Mucosa of rectum (tissue), 2 donors: Measurements from ENCODE around the gene JTB.
A peak's percentile ranks its signal among the peaks of the same experiment; 100 is the strongest.

Experiments
- H3K27ac ChIP-seq, 2 donors: one replicate each; pipeline ENCODE4 v1.7.0; 2013; ENCODE audit warnings: inconsistent platforms in 2 of 2, low read depth in 2 of 2, low read length in 2 of 2
- H3K27me3 ChIP-seq, 2 donors: one replicate each; pipeline ENCODE4 v1.7.0; 2013; ENCODE audit warnings: low read length in 2 of 2; ENCODE audit not compliant: control insufficient read depth in 2 of 2, insufficient read depth in 2 of 2
- H3K36me3 ChIP-seq, 2 donors: one replicate each; pipeline ENCODE4 v1.7.0; 2013; ENCODE audit warnings: low read length in 2 of 2; ENCODE audit not compliant: control insufficient read depth in 2 of 2, insufficient read depth in 2 of 2
- H3K4me1 ChIP-seq, 2 donors: one replicate each; pipeline ENCODE4 v1.7.0; 2013; ENCODE audit warnings: low read length in 2 of 2, mild to moderate bottlenecking in 1 of 2; ENCODE audit not compliant: control insufficient read depth in 2 of 2, insufficient read depth in 2 of 2
- H3K4me3 ChIP-seq, 2 donors: one replicate each; pipeline ENCODE4 v1.7.0; 2013; ENCODE audit warnings: low read length in 2 of 2
- H3K9ac ChIP-seq, 2 donors: one replicate each; pipeline ENCODE4 v1.7.0; 2013; ENCODE audit warnings: low read length in 2 of 2, low read depth in 1 of 2, mild to moderate bottlenecking in 1 of 2
- H3K9me3 ChIP-seq, 2 donors: one replicate each; pipeline ENCODE4 v1.7.0; 2013; ENCODE audit warnings: low read length in 2 of 2; ENCODE audit not compliant: control insufficient read depth in 2 of 2
- donor health status: healthy.
- donor health status: Normal muscosa, but diverticular disease.

Gene JTB

DNA sequence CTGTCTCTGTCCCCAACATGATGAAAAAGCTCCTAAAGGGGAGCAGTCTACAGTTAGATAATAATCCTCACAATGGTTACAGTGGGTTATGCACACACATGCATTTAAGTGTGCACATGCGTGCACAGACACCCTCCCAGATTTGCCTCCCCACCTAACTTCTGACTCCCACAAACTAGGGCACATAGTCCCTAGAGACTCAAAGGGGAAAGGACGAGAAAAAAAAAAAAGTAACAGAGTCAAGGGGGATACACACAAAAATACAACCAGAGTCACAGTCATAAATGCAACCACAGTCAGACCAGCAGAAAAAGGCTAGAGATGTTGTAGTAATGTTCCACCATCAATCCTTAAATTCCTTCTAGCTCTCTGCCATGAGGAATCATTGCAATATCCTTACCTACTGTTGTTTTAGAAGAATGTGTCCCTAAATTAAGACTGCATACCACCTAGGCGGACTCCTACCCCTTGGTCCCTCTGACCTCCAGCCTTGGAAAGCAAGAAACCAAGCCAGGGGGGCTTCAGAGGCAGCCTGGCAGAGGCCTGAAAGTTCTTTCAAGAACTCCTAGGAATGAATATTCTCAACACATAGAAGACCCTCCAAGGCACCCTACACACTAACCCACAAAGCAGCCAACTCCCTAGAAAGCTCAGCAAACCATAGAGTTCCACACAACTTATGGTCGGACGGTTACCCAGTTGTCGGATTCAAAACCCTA, 20.3 kb downstream of the JTB start:
- peak overlapping the region; percentile 87 to 94 for H3K9ac ChIP-seq
- H3K4me1 ChIP-seq: peaks cover 20 to 35% of the 10 kb centered on the region in 2 donors
- peak overlapping the region in 1 of 2 donors; percentile 95 for H3K27ac ChIP-seq
- H3K27me3 ChIP-seq: no peaks in the 10 kb centered on the region
- H3K9me3 ChIP-seq: no peaks in the 10 kb centered on the region
- peak overlapping the region; percentile 82 to 98 for H3K4me3 ChIP-seq
- peaks cover 18 to 35% of the 10 kb centered on the region in 2 donors for H3K36me3 ChIP-seq

DNA sequence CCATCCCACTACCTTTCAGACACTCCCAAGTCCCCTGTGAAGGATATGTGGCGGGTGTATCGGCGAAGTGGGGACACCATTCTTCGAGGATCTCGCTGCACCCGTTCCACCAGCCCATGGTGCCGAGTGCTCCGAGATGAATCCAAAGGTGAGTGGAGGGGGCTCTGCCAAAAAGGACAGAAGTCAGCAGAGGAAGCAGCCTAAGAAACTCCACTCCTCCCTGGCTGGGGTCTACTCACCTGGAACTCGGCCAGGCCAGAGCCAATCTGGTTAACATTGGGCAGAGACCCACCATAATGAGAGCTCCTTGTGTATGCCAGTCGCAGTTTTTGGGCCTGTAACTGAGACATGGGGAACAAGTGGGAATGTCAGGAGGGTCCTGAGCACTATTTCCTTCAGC, 22.6 kb downstream of the JTB start:
- Histone ChIP-seq H3K9ac (no peak overlapping the region), H3K27me3 (no peaks in the 10 kb centered on the region), H3K27ac (no peak overlapping the region), H3K36me3 (peaks cover 34 to 51% of the 10 kb centered on the region in 2 donors), H3K4me3 (no peak overlapping the region), H3K9me3 (no peaks in the 10 kb centered on the region), H3K4me1 (peaks cover 16 to 27% of the 10 kb centered on the region in 2 donors)

DNA sequence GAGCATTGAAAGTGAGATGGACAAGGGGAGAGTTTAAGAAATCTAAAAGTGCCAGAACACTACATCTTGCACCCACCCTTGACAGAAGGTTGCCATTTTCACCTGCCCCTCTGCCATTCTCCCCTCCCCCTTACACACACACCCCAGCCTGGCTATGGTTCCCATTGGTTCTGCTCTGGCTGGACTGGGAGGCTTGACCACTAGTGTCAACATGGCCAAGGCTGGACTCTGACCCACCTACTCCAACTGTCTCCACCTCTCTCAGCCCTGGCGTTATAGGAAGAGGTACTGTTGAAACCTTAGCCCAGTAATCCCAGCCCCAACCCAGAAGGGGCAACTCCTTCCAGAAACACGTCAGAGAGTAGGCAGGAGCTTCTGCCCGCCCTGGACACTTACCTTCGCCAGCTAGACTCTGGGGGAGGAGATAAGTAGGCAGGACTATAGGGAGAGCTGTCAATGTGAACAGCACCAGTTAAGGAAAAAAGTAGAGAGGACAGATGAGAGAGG, 23.6 kb downstream of the JTB start:
- no peaks in the 10 kb centered on the region for H3K9me3 ChIP-seq
- no peak overlapping the region for H3K9ac ChIP-seq
- no peak overlapping the region for H3K27ac ChIP-seq
- H3K4me3 ChIP-seq: no peak overlapping the region
- peaks cover 39 to 50% of the 10 kb centered on the region in 2 donors for H3K36me3 ChIP-seq
- H3K27me3 ChIP-seq: no peaks in the 10 kb centered on the region
- peaks cover 16 to 23% of the 10 kb centered on the region in 2 donors for H3K4me1 ChIP-seq

DNA sequence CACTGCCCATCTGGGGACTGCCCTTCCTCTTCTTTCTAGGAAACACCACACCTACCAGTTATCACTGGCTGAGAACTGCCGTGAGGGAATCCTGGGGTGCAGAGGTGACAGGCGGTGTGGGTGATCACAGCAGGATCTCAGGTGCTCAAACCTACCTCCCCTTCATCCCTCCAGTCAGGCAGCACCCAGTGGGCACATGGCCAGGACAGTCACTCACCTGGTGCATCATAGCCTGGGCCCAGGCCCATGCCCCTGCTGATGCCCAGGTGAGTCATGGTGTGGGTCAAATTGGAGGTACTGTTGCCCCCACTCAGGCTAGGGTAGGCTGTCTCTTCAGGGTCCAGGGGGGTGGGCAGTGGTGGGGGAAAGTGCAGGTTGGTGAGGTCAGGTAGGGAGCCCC, 25.7 kb downstream of the JTB start:
- H3K36me3 ChIP-seq: peaks cover 49 to 64% of the 10 kb centered on the region in 2 donors

DNA sequence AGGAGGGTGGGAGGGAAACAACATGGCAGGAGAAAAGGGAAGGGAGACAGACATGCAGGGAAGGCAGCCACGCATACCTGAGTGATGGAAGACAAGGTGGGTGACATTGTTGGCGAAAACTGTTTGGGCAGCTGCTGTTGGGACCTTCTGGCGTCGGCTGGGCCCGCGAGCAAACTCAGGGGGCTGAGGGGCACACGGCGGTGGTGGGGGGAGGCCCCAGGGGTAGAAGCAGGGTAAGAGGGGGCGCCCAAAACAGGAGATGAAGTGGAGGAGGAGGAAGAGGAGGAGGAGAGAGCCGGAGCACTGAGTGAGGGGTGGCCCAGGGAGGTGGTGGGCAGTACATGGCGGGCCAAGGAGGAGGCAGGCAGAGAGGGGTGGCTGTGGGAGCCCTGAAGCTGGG, 26.3 kb downstream of the JTB start:
- H3K36me3 ChIP-seq: peaks cover 49 to 64% of the 10 kb centered on the region in 2 donors
- no peak overlapping the region for H3K27ac ChIP-seq
- H3K27me3 ChIP-seq: no peaks in the 10 kb centered on the region
- H3K9ac ChIP-seq: no peak overlapping the region
- no peaks in the 10 kb centered on the region for H3K9me3 ChIP-seq
- H3K4me1 ChIP-seq: peaks cover 10 to 11% of the 10 kb centered on the region in 2 donors
- H3K4me3 ChIP-seq: no peak overlapping the region

More for the DNA sequence above, 25.7 kb downstream of the JTB start:
- no peak overlapping the region for H3K9ac ChIP-seq
- no peak overlapping the region for H3K27ac ChIP-seq
- H3K4me3 ChIP-seq: no peak overlapping the region
- no peaks in the 10 kb centered on the region for H3K27me3 ChIP-seq
- H3K4me1 ChIP-seq: peaks cover 11 to 14% of the 10 kb centered on the region in 2 donors
- no peaks in the 10 kb centered on the region for H3K9me3 ChIP-seq

DNA sequence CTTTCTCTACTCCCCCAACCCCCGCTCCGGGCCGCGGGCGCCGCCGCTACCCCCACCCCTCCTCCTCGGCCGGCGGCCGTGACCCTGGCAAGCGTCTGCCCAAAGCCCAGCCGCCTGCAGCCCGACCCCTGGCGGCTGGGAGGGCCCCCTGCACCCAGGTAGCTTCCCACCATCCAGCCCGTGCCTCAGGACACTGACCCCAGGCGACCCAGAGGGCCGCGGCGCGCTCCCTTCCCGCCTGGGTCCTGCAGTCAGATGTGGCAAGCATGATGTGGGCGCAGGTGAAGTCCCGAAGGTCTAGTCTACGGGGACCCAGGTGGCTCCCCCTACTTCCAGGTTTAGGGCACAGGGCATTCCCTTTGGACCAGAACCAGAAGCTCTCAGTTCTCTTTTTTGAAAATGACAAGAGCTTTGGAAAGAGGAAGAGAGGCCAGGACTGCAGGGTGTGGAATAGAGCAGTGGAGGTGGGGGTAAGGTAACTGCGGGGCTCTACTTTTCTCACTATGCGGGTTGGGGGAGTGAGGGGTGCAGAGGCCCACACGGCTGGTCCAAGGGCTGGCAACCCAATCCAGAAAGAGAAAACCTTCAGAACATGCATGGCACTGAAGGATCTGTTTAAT, 30.7 kb downstream of the JTB start, which contains the start of gene DENND4B:
TSS of gene DENND4B (minus strand) at position 97 of the 620 bp plus-strand sequence. CDS start 2,344 bp downstream, outside the sequence.
- H3K4me3 ChIP-seq: peak within 1 kb of the TSS; percentile 88
- peaks cover 46 to 50% of the 10 kb centered on the region in 2 donors for H3K36me3 ChIP-seq
- H3K9ac ChIP-seq: peak within 1 kb of the TSS; percentile 82 to 88

DNA sequence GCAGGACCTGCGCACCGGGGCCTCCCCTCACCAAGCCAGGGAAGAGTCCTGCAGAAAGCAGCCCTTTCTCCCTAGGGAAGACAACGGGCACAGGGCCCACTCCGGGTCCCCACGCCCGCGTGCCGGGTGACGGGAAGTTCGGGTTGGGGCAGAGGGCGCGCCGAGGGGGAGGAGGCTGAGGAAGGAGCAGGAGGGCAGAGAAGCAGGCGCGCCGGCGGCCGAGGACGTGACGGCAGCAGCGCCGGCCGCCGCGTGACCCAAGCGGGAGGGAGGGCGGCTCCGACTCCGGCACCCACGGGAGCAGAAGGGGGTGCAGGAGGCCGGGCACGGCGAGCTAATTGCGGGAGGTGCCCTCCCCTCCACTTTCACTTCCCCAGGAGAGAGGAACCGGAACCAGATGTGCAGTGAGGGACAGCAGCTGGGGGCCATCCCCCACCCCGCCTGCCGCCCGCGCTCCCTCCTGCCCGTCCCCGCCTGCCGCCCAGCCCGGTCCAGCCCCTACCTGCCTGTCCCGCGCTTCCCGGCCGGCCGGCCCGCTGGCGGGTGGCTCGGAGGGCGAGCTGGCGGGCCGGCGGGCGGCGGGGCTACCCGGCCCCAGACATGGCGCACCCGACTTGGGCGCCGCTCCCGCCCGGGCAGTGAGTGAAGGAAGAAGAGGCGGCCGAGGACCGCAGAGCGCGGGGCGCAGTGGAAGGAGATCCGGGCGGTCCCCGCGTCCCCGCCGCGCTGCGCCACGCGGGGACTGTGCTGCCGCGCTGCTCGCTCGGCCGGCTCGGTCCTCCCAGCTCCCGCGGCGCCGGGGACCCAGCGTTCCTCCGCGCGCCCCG, 31.5 kb downstream of the JTB start:
- no peaks in the 10 kb centered on the region for H3K9me3 ChIP-seq
- H3K27me3 ChIP-seq: no peaks in the 10 kb centered on the region
- H3K9ac ChIP-seq: peak overlapping the region; percentile 82 to 88

More for the DNA sequence above, 30.7 kb downstream of the JTB start, which contains the start of gene DENND4B:
- Histone ChIP-seq H3K27ac (peak within 1 kb of the TSS; percentile 89 to 97), H3K4me1 (peaks cover 17 to 20% of the 10 kb centered on the region in 2 donors), H3K27me3 (no peaks in the 10 kb centered on the region), H3K9me3 (no peaks in the 10 kb centered on the region)

DNA sequence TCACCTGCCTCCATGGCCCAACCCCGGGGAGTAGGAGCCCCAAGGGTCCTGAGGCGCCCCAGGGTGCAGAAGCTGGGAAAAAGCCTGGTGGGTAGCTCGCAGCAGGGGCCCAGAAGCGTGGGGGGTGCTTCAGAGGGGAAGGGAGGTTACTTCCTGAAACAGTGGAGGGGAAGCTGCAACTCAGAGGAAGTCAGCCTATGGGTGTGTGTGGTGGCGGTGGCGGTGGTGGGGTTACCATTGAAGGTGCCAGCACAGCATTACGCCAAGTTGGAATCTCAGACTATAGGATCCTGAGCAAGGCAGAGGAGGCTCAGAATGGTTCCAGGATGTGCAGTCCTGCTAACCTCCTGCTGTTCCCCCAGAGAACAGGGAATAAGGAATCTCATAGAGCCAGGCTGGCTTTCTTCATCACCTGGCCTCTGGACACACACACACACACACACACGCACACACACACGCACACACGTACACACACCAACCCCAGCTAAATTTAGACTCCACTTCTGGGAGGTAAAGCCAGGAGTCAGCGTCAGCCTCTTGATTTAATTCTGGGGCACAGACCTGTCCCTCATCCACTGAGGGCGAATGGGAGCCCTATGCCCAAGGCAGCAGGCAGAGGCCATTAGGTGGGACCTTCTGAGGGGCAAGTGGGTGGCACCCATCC, 32.2 kb downstream of the JTB start:
- Histone ChIP-seq H3K27ac (peak overlapping the region; percentile 89 to 97), H3K36me3 (peaks cover 38 to 49% of the 10 kb centered on the region in 2 donors), H3K4me1 (peaks cover 17 to 20% of the 10 kb centered on the region in 2 donors), H3K9ac (peak overlapping the region; percentile 82 to 88), H3K9me3 (no peaks in the 10 kb centered on the region), H3K27me3 (no peaks in the 10 kb centered on the region), H3K4me3 (peak overlapping the region; percentile 88)

More for the DNA sequence above, 31.5 kb downstream of the JTB start:
- Histone ChIP-seq H3K4me1 (peaks cover 17 to 20% of the 10 kb centered on the region in 2 donors), H3K36me3 (peaks cover 39 to 49% of the 10 kb centered on the region in 2 donors), H3K4me3 (peak overlapping the region; percentile 88), H3K27ac (peak overlapping the region; percentile 89 to 97)

DNA sequence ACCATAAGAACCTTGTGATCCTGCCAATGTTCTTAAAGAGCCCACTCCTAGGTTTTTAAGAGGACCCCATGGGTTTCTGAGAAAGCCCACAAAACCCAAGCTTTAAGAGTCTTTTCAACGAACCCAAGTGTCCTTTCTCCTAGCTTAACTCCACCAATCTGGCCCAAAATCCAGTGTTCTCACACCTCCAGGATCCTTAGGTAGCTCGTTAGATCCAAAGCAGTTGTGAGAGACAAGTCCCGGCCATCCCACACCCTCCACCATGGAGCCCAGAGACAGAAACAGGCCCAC, 32.7 kb downstream of the JTB start:
- peak overlapping the region; percentile 89 to 97 for H3K27ac ChIP-seq
- H3K9me3 ChIP-seq: no peaks in the 10 kb centered on the region
- H3K27me3 ChIP-seq: no peaks in the 10 kb centered on the region
- peaks cover 34 to 50% of the 10 kb centered on the region in 2 donors for H3K36me3 ChIP-seq
- H3K9ac ChIP-seq: peak overlapping the region; percentile 82 to 88
- H3K4me1 ChIP-seq: peaks cover 17 to 20% of the 10 kb centered on the region in 2 donors
- H3K4me3 ChIP-seq: peak overlapping the region; percentile 88
